Renal cortical epithelial cell (primary cell): ENCODE data around the gene VPS13D. TPM values are rescaled to one million over a fixed set of nuclear protein-coding genes. Genes with fewer than 3 reads are reported as not detected.
A peak's percentile ranks its signal among the peaks of the same experiment; 100 is the strongest.

Source experiments
- DNase-seq: peaks from one replicate; pipeline ENCODE4 v3.0.0-alpha.2; 2011; ENCODE audit warnings: low read depth
- total RNA-seq: library from RNA; depleted of rRNA; stranded (reverse); fragments of >200 nt; gene quantifications from 2 replicates; pipeline ENCODE4 v1.2.3, GENCODE V29; 2014

Gene VPS13D
- total RNA-seq, 1 donor from 2014 or later = 74.1 TPM

- DNase-seq = no peak
These were observed 106.0 kb downstream of the VPS13D start for GRCh38 chr1:12335815-12336214.

GRCh38 chr1:12336413-12336812, 106.6 kb downstream of the VPS13D start:
- DNase-seq = no peak

GRCh38 chr1:12338017-12338416, 108.2 kb downstream of the VPS13D start:
- no peak for DNase-seq

- no peak for DNase-seq
These were observed 109.0 kb downstream of the VPS13D start for GRCh38 chr1:12338823-12339222.

GRCh38 chr1:12339396-12339795, 109.6 kb downstream of the VPS13D start:
- DNase-seq = no peak

GRCh38 chr1:12339811-12340543, 110.1 kb downstream of the VPS13D start:
- DNase-seq = no peak

- DNase-seq = no peak
These were observed 110.7 kb downstream of the VPS13D start for GRCh38 chr1:12340544-12340930.

- no peak for DNase-seq
These were observed 111.8 kb downstream of the VPS13D start for GRCh38 chr1:12341667-12342066.

GRCh38 chr1:12342401-12343003, 112.7 kb downstream of the VPS13D start:
- peak; percentile 61 for DNase-seq

- DNase-seq = no peak
These were observed 114.1 kb downstream of the VPS13D start for GRCh38 chr1:12343823-12344487.

GRCh38 chr1:12344596-12345349, 114.9 kb downstream of the VPS13D start:
- DNase-seq = no peak

- DNase-seq = no peak
These were observed 115.8 kb downstream of the VPS13D start for GRCh38 chr1:12345350-12346217.

GRCh38 chr1:12346483-12347151, 116.8 kb downstream of the VPS13D start:
- DNase-seq = no peak

GRCh38 chr1:12348113-12348512, 118.3 kb downstream of the VPS13D start:
- DNase-seq = no peak

- no peak for DNase-seq
These were observed 124.2 kb downstream of the VPS13D start for GRCh38 chr1:12353981-12354380.

GRCh38 chr1:12356004-12356890, 126.4 kb downstream of the VPS13D start:
- DNase-seq = no peak

- no peak for DNase-seq
These were observed 128.7 kb downstream of the VPS13D start for GRCh38 chr1:12358499-12358898.

GRCh38 chr1:12359359-12360133, 129.7 kb downstream of the VPS13D start:
- DNase-seq = no peak

- DNase-seq = no peak
These were observed 138.8 kb downstream of the VPS13D start for GRCh38 chr1:12368646-12369045.
